T-helper 1 cell treated with Interleukin-12 subunit alpha and Interleukin-12 subunit beta and Interleukin-4 antibody, amounts not matched to agents 30 ng/mL and 1 ng/mL, for 36 hours (primary cell): ENCODE data around the gene VAT1. TPM values are rescaled to one million over a fixed set of nuclear protein-coding genes. Genes with fewer than 3 reads are reported as not detected.

ENCODE experiments used
- intact Hi-C: fragments of 100-400 bp; cut with micrococcal nuclease; formaldehyde crosslinking; loops from one replicate; pipeline ENCODE4 v1.15.1; 2024
- total RNA-seq: library from RNA; stranded (reverse); gene quantifications from 2 replicates; pipeline ENCODE4 v1.2.3, GENCODE V29; 2022

The VAT1 gene
- total RNA-seq, 1 donor from 2014 or later: 11.6 TPM

- intact Hi-C loops: no loop called here
Observed at GRCh38 chr17:43027091-43028032, 5.2 kb upstream of the VAT1 start.

DNA sequence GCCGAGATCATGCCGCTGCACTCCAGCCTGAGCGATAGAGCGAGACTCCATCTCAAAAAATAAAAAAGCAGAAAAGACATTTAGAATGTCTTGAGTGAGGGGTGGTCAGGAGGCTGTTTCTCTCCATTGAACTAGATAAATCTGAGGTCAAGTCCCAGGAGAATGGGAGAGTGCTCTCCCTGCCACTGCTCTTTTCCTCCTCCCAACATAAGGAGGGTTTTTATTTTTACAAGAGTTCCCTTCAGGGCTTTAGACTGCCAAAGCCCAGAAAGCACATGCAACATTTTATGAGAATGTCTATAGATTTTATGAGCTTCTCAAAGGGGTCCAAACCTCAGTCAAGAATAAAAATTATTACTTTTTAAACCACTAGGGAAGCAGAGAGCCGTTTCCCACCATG is 4.4 kb upstream of the VAT1 start:
- intact Hi-C loops: no loop called here

GRCh38 chr17:43025766-43026537 is 3.8 kb upstream of the VAT1 start:
- intact Hi-C loops: no loop called here

GRCh38 chr17:43025290-43025657 is 3.1 kb upstream of the VAT1 start:
- intact Hi-C loops: no loop called here

DNA sequence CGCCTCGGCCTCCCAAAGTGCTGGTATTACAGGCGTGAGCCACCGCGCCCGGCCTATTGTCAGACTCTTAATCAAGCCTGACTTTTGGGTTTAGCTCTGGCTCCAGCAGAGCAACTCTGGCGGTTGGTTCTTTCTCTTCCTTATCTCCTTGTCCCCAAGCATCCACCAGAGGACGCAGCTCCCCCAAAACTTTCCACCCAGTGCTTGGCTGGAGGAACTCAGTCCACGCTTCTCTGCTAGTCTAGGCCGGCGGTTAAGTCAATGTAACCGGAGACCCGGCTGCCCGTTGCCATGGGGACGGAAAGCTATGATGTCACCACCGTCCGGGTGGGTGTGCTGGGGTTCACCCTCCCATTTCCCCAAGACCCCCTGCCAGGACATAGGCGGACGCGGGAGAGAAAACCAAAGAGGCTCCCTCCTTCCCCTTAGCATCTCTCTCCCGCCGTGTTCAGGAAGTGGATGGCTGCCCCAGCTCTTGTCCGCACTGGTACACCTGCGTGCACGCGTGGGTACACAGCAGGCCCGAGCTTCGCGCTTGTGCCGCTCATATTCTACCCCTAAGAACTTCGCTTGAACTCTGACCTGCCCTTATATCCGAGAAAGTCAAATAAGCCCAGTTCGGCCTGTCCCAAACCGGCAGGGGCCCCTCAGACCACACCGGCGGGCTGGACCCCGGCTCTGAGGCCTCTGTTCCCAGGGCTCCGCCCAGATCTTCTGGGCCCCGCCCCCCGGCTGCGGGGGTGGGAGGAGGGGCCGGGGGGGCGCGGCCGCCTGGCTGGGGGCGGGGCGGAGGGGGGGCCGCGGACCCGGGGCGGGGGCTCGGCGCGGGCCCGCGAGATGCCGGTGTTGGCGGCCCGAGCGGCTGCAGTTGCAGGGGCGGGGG is 2.5 kb upstream of the VAT1 start, which contains the start of gene RND2:
Gene RND2 (plus strand): TSS at position 825 of the 883 bp plus-strand sequence. CDS start 117 bp downstream, outside the sequence.
- intact Hi-C loops: no loop called here

DNA sequence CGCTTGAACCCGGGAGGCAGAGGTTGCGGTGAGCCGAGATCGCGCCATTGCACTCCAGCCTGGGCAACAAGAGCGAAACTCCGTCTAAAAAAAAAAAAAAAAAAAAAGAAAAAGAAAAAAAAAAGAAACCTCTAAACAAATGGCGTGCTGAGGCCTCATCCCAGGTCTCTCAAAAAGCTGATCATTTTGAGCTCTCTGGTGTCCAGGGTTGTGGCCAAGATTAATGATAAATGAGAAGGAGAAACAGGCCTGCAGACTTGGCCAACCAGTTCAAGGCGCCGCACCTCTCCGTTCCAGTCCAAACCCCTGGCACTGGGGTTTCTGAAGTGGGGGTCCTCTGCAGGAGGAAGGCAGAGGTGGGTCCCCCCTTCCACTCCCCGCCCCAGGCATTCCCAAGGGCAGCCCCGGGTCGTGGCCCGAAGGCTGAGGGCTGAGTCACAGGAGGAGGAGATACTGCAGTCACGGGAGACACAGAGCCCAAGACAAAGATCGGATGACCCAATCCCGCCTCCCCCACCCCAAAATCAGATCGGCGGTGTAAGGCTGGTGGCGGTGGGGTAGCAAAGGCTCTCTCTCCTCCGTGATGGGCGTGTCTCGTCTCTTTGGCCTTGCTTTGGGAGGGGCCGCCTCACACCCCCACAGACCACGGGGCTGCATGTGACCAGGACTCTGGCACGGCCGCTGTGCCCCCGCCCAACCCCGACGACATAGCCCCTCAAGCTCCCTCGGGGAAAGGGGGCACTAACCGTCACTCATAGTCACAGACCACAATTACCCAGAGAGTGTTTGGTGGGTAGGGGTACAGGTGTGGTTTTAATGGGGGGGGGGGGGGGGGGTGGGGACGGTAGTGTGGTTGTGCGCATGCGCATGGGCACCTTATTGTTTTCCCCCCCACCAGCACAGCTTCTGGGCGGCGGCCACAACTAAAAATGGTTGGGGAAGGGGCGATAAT is 1.1 kb downstream of the VAT1 start:
- intact Hi-C loops: loop anchor here (1.0 kb wide), 1 partner anchor 15 kb away; the partner anchor contains the start of gene IFI35

- intact Hi-C loops: loop anchor here (1.0 kb wide), 1 partner anchor 14 kb away; the partner anchor contains the start of gene IFI35
Observed at GRCh38 chr17:43020030-43020621, 2.1 kb downstream of the VAT1 start.

- intact Hi-C loops: no loop called here
Observed at GRCh38 chr17:43019418-43019817, 2.8 kb downstream of the VAT1 start.

DNA sequence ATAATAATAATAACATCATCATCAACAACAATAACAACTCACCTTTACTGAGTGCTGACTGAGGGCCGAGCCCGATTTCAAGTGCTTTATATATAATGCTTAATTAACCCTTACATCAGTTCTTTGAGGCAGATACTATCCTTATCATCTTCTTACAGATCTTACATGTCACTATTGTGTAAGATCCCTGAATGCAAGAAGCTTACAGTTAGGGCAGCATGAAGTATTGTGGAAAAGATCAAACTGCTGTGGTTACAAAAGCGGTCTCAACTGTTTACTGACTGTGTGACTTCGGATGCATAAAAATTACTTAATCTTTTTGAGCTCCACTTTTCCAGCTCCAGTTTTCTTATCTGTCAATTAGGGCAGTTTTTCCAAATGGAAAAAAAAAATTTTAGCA is 3.3 kb downstream of the VAT1 start:
- intact Hi-C loops: no loop called here

DNA sequence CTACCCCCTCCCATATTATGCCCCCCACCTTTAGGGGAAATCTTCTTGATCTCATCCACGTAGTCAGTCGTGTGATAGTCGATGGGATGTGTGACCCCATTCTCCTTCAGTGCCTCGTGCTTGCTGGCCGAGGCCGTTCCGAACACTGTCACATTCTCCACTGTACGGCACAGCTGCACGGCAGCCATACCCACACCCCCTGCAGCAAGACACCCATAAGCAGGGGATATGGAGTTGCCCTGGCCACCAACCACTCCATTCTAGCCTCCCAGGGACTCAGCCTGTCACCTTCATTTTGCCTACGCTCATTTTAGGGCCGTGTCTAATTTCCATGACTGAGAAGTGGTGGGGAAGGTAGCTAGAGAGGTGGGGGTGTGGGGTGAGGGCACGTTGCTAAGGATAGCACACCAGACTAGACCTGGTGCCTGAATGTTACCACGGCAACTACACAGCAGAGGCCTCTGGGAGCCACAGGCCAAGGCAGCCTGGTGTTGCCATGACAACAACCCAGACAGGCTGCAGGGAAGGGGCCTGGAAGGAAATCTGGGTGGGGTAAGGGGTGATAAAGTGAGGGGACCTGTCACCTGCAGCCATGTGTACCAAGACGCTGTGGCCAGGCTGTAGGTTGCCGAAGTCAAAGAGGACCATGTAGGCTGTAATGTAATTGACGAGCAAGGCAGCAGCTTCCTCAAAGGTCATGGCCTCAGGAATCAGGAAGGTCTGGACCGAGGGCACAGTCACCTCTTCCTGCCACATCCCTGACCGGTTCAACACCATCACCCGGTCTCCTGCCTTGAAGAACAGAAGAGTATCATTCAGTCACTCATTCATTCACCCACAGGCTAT is 4.0 kb downstream of the VAT1 start:
- intact Hi-C loops: no loop called here

GRCh38 chr17:43016216-43016615 is 6.0 kb downstream of the VAT1 start:
- intact Hi-C loops: no loop called here

DNA sequence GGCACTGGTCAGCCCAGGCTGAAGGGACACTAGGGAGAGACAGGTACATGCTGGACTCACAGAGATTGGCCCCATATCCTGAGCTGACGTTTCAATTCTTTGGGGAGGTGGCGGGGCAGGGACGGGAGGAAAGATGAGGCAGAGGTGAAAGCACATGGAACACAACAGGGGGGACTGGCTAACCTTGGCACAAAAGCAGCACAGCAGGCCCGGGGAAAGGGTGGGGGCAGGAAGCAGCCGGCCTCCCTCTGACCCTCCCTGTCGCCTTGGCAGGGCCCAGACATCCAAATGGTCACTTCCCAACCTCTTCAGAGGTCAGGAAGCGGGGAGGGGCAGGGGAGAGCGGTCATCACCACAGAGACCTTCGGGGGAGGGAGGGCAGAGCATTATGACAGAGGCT is 6.6 kb downstream of the VAT1 start:
- intact Hi-C loops: no loop called here

DNA sequence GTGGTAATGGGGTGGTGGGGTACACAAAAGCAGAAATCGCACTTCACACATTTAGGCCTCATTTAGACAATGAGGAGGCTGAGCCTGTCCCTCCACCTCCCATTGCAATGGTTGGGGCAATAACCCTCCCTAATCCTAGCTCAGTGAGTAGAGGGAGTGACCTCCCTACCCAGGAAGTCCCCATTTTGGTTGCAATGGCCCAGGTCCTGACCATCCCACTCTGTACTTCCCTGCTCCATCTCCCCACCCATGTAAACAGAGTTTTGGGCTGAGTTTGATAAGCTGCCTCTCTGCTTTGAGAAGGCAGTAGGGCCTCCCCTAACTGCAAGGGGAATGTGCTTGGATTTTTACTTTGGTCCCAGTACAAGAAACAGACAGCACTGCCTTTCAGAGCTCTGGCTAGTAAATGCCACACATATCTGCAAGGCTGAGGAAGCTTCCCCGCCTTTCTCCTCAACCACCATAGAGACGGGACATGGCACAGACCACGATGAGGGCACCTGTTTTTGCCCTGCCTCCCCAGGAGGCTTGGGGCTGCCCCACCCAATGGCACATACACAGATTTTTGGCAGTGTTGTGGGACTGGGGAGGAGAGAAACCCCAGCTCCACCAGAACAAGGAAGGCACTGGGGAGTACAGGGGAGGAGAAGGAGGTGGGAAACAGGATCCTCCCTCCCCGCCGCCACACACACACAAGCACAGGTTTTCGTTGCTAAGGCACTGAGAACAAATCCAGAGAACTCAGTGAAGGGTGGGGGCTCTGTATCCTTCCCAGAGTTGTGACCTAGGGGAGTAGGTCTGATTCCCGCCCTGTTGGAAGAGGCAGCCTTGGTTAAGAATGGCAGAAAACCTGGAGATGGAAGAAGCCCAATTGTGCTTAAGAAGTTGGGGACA is 7.3 kb downstream of the VAT1 start:
- intact Hi-C loops: no loop called here

DNA sequence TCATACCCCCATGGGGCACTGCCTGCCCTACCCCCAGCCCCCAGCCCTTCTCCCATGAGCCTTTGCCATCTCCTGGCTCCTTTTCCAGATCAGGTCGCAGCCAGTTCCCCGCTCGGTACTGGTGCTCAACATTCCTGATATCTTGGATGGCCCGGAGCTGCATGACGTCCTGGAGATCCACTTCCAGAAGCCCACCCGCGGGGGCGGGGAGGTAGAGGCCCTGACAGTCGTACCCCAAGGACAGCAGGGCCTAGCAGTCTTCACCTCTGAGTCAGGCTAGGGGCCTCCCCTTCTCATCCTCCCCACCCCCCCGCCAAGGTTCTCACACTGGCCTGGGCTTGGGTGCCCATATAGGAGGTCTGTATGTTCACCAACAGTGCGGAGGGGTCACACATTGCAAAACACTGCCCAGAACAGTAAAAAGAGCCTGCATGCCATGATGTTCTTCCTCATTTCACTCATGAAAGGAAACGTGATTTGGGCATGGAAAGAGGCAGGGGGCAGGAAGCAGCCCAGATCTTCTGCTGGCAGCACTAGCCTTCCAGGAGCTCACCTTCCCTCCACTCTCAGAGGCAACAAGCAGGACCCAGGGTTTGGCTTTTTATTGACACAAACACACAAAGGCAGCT is 8.1 kb downstream of the VAT1 start:
- intact Hi-C loops: no loop called here

GRCh38 chr17:43013296-43013695 is 8.9 kb downstream of the VAT1 start:
- intact Hi-C loops: no loop called here

DNA sequence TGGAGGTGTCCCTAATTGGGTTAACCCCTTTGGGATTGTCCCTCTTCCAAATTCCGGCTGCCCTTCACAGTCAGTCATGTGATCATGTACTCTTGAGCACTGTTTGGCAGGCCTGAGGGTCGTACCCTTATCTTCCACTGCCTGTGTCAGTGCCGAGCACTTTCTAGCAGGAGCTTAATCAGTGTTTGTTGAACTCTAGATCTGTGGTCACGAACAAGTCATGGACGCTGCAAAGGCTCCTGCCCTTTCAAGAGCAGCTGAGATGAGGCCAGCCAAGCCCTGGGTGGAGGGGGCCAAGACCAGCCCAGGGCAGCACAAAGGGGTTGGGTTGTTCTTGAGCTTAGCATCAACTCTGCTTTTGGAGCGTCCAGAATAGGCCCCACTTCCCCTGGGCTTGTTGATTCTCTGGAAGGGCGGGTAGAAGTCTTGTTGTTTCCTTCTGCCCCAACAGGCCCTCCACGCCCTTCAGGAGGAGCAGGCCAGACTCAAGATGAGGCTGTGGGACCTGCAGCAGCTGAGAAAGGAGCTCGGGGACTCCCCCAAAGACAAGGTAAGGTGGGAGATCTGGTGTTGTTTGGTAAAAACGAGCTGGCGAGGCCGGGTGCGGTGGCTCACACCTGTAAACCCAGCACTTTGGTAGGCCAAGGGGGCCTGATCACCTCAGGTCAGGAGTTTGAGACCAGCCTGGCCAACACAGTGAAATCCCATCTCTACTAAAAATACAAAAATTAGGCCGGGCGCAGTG is 10.3 kb downstream of the VAT1 start:
- intact Hi-C loops: no loop called here
